ENCODE data around the gene EMP1. TPM values are rescaled to one million over a fixed set of nuclear protein-coding genes. Genes with fewer than 3 reads are reported as not detected.
"Not testable (repeated sequence)": the region's sequence is repeated elsewhere in the genome, so short reads cannot be mapped to it uniquely, and the experiment has no call there.

EMP1 gene
- total and polyA plus RNA-seq, 5 donors from 2014 or later = 0.15 to 1.6 (median 0.38) TPM; not detected in 2

DNA sequence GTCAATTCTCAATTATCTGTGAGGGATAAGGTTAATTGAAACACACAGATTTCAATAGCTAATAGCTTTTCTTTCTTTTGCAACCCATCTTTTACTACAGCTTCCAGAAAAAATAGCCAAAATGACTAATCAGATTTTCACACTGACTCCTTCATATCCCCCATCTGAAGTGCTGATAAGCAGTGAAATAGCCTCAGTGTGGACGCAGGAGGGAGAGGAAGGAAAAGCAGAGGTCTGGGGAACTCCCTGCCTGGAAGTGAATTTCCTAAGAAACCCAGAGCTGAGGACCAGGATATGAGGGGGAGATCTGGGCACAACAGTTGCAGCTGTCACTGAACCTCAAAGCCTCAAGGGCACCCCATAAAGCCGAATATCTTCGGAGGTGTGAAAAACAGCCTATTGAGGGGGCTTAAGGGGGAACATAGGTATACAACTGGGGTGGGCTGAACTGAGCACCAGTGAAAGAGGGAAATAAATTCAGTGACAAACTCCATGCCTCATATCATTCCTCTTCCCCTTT is 60.9 kb downstream of the EMP1 start:
- Histone ChIP-seq H3K4me3 (ENCODE audit: low read depth, low read length) (no peak overlapping the region), H3K27me3 (ENCODE audit: control insufficient read depth, insufficient read depth, low read length) (no peaks in the 10 kb centered on the region), H3K4me1 (ENCODE audit: control insufficient read depth, insufficient read depth, low read length, poor library complexity, severe bottlenecking) (peaks cover 5% of the 10 kb centered on the region), H3K36me3 (ENCODE audit: control insufficient read depth, insufficient read depth, low read length) (no peaks in the 10 kb centered on the region), H3K27ac (ENCODE audit: insufficient read depth, low read length, poor library complexity, severe bottlenecking) (no peak overlapping the region), H3K9me3 (ENCODE audit: control insufficient read depth in 2 of 2, low read length in 2 of 2) (no peaks in the 10 kb centered on the region)
- DNase-seq (no peak), ATAC-seq (ENCODE audit: low read depth in 2 of 2) (no peak)
- Mint-ChIP-seq H3K27ac (no peak overlapping the region), H3K4me1 (peaks cover 0 to 5% (median 2%) of the 10 kb centered on the region in 4 donors), H3K9me3 (no peaks in the 10 kb centered on the region), H3K4me3 (no peak overlapping the region), H3K27me3 (peaks cover 5% of the 10 kb centered on the region), H3K36me3 (no peaks in the 10 kb centered on the region)

- no peaks in the 10 kb centered on the region for H3K36me3 ChIP-seq (ENCODE audit: control insufficient read depth, insufficient read depth, low read length)
- peaks cover 5% of the 10 kb centered on the region for H3K4me1 ChIP-seq (ENCODE audit: control insufficient read depth, insufficient read depth, low read length, poor library complexity, severe bottlenecking)
- Mint-ChIP-seq H3K4me3 (no peak overlapping the region), H3K36me3 (no peaks in the 10 kb centered on the region), H3K4me1 (peaks cover 0 to 5% (median 2%) of the 10 kb centered on the region in 4 donors), H3K27me3 (peaks cover 4% of the 10 kb centered on the region), H3K27ac (no peak overlapping the region), H3K9me3 (no peaks in the 10 kb centered on the region)
- no peaks in the 10 kb centered on the region for H3K9me3 ChIP-seq (ENCODE audit: control insufficient read depth in 2 of 2, low read length in 2 of 2)
- no peak overlapping the region for H3K27ac ChIP-seq (ENCODE audit: insufficient read depth, low read length, poor library complexity, severe bottlenecking)
- no peak overlapping the region for H3K4me3 ChIP-seq (ENCODE audit: low read depth, low read length)
- DNase-seq (no peak), ATAC-seq (ENCODE audit: low read depth in 2 of 2) (no peak)
- H3K27me3 ChIP-seq (ENCODE audit: control insufficient read depth, insufficient read depth, low read length) = no peaks in the 10 kb centered on the region
Measured at GRCh38 chr12:13258197-13258596, 61.7 kb downstream of the EMP1 start.

- no peaks in the 10 kb centered on the region for H3K36me3 Mint-ChIP-seq
- H3K27ac ChIP-seq (ENCODE audit: insufficient read depth, low read length, poor library complexity, severe bottlenecking) = no peak overlapping the region
- H3K4me1 Mint-ChIP-seq = peaks cover 0 to 5% (median 2%) of the 10 kb centered on the region in 4 donors
- ATAC-seq (ENCODE audit: low read depth in 2 of 2) = no peak
- no peaks in the 10 kb centered on the region for H3K27me3 ChIP-seq (ENCODE audit: control insufficient read depth, insufficient read depth, low read length)
- H3K4me1 ChIP-seq (ENCODE audit: control insufficient read depth, insufficient read depth, low read length, poor library complexity, severe bottlenecking) = peaks cover 5% of the 10 kb centered on the region
- no peak overlapping the region for H3K4me3 Mint-ChIP-seq
- no peak for DNase-seq
- no peak overlapping the region for H3K4me3 ChIP-seq (ENCODE audit: low read depth, low read length)
- no peaks in the 10 kb centered on the region for H3K9me3 Mint-ChIP-seq
- no peak overlapping the region for H3K27ac Mint-ChIP-seq
- peaks cover 8% of the 10 kb centered on the region for H3K27me3 Mint-ChIP-seq
- H3K36me3 ChIP-seq (ENCODE audit: control insufficient read depth, insufficient read depth, low read length) = no peaks in the 10 kb centered on the region
- no peaks in the 10 kb centered on the region for H3K9me3 ChIP-seq (ENCODE audit: control insufficient read depth in 2 of 2, low read length in 2 of 2)
Measured at GRCh38 chr12:13258717-13259119, 62.2 kb downstream of the EMP1 start.

DNA sequence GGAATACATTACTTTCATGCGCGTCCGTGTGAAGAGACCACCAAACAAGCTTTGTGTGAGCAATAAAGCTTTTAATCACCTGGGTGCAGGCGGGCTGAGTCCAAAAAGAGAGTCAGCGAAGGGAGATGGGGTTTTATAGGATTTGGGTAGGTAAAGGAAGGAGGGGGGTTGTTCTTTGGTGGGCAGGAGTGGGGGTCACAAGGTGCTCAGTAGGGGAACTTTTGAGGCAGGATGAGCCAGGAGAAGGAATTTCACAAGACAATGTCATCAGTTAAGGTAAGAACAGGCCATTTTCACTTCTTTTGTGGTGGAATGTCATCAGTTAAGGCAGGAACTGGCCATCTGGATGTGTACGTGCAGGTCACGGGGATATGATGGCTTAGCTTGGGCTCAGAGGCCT is 63.1 kb downstream of the EMP1 start:
- not testable (repeated sequence) for H3K27ac ChIP-seq (ENCODE audit: insufficient read depth, low read length, poor library complexity, severe bottlenecking); H3K36me3 Mint-ChIP-seq; ATAC-seq (ENCODE audit: low read depth in 2 of 2); H3K27me3 Mint-ChIP-seq; H3K36me3 ChIP-seq (ENCODE audit: control insufficient read depth, insufficient read depth, low read length); H3K27ac Mint-ChIP-seq; H3K4me1 ChIP-seq (ENCODE audit: control insufficient read depth, insufficient read depth, low read length, poor library complexity, severe bottlenecking); DNase-seq; H3K9me3 Mint-ChIP-seq; H3K4me3 Mint-ChIP-seq; H3K27me3 ChIP-seq (ENCODE audit: control insufficient read depth, insufficient read depth, low read length); H3K4me3 ChIP-seq (ENCODE audit: low read depth, low read length); H3K4me1 Mint-ChIP-seq; H3K9me3 ChIP-seq (ENCODE audit: control insufficient read depth in 2 of 2, low read length in 2 of 2)

GRCh38 chr12:13267826-13268225 is 71.3 kb downstream of the EMP1 start:
- H3K9me3 ChIP-seq (ENCODE audit: control insufficient read depth in 2 of 2, low read length in 2 of 2); H3K9me3 Mint-ChIP-seq; H3K36me3 ChIP-seq (ENCODE audit: control insufficient read depth, insufficient read depth, low read length); ATAC-seq (ENCODE audit: low read depth in 2 of 2); H3K27me3 Mint-ChIP-seq; H3K4me3 Mint-ChIP-seq; H3K27ac ChIP-seq (ENCODE audit: insufficient read depth, low read length, poor library complexity, severe bottlenecking); H3K4me1 Mint-ChIP-seq; H3K36me3 Mint-ChIP-seq; H3K4me3 ChIP-seq (ENCODE audit: low read depth, low read length); DNase-seq; H3K27me3 ChIP-seq (ENCODE audit: control insufficient read depth, insufficient read depth, low read length); H3K4me1 ChIP-seq (ENCODE audit: control insufficient read depth, insufficient read depth, low read length, poor library complexity, severe bottlenecking): not testable (repeated sequence)
- H3K27ac Mint-ChIP-seq = peak overlapping the region in 1 of 3 donors; percentile 44

DNA sequence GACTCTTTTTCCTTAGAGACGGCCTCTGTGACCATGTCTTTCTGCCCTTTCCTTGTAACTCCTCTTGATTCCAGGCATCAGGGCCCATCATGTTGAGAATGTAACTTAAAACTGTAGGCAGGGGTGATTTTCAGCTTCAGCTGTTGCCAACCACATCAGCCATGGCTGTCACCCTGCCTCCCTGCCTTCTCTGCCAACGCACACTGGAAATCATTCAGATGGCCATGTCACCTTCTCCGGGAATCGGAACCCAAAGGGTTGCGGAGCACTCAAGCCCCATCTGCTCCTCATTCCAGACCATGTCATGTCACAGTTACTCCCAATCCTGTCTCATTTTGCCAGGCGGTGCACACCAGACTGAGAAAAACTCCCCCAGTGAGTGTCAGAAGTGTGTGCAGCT is 72.1 kb downstream of the EMP1 start:
- no peak for ATAC-seq (ENCODE audit: low read depth in 2 of 2)
- H3K4me3 ChIP-seq (ENCODE audit: low read depth, low read length) = no peak overlapping the region
- H3K27me3 Mint-ChIP-seq = peaks cover 5% of the 10 kb centered on the region
- H3K36me3 Mint-ChIP-seq = no peaks in the 10 kb centered on the region
- no peak overlapping the region for H3K4me3 Mint-ChIP-seq
- no peak overlapping the region for H3K27ac Mint-ChIP-seq
- no peaks in the 10 kb centered on the region for H3K36me3 ChIP-seq (ENCODE audit: control insufficient read depth, insufficient read depth, low read length)
- no peaks in the 10 kb centered on the region for H3K9me3 Mint-ChIP-seq
- no peak for DNase-seq
- H3K4me1 Mint-ChIP-seq = no peaks in the 10 kb centered on the region
- H3K4me1 ChIP-seq (ENCODE audit: control insufficient read depth, insufficient read depth, low read length, poor library complexity, severe bottlenecking) = no peaks in the 10 kb centered on the region
- peaks cover 4% of the 10 kb centered on the region for H3K27me3 ChIP-seq (ENCODE audit: control insufficient read depth, insufficient read depth, low read length)
- no peak overlapping the region for H3K27ac ChIP-seq (ENCODE audit: insufficient read depth, low read length, poor library complexity, severe bottlenecking)
- H3K9me3 ChIP-seq (ENCODE audit: control insufficient read depth in 2 of 2, low read length in 2 of 2) = no peaks in the 10 kb centered on the region

Other genes starting within 250 kb of the EMP1 start
- gene GPRC5D, start 244.6 kb upstream of the EMP1 start, total RNA-seq = not detected
- 1 to 10 TPM in 3 of 4 donors, not detected in 1; 1.1 to 1.5 (median 1.3) TPM for gene GPRC5D, start 244.6 kb upstream of the EMP1 start, polyA plus RNA-seq
- 12.1 TPM for gene HEBP1, start 196.5 kb upstream of the EMP1 start, total RNA-seq
- gene HEBP1, start 196.5 kb upstream of the EMP1 start, polyA plus RNA-seq = 10 to 100 TPM; 18.4 to 26.3 (median 21.8) TPM
- 4.5 TPM for gene FAM234B, start 152.3 kb upstream of the EMP1 start, total RNA-seq
- gene FAM234B, start 152.3 kb upstream of the EMP1 start, polyA plus RNA-seq = 1 to 10 TPM; 1.3 to 3.0 (median 2.1) TPM
- not detected for gene GSG1, start 93.1 kb upstream of the EMP1 start, total RNA-seq
- under 1 TPM in 1 of 4 donors, not detected in 3; 0.45 TPM for gene GSG1, start 93.1 kb upstream of the EMP1 start, polyA plus RNA-seq

Measured in CD4-positive, CD25-positive, alpha-beta regulatory T cell (primary cell).